Measurements from ENCODE around the gene HOXA11.

Gene HOXA11

DNA sequence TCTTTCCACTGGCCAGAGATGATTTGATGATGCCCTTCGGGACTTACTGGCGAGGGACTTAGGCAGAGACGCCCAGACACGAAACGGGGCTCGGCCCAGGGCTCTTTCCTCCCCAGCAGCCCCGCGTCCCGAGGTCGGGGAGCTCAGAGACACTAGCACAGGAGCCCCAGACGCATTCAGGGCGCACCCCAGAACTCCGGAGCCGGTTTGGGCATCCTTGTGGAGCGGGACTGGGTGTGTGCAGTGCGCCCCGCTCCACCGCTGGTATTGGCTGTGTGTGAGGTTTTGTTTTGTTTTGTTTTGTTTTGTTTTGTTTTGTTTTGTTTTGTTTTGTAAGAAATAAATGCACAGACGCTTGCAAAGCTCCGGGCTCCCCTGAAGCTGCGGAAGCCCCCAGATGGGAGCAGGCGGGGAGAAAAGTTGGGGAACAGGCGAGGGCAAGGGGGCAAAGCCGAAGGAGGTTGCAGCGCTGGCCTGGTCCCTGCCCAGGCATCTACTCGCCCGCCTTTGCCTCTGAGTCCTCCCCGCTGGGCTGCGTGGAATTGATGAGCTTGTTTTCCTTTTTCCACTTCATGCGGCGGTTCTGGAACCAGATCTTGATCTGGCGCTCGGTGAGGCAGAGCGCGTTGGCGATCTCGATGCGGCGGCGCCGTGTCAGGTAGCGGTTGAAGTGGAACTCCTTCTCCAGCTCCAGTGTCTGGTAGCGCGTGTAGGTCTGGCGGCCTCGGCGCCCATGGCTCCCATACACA is 39.7 kb downstream of the HOXA11 start:
- H3K9me3 Mint-ChIP-seq = no peaks in the 10 kb centered on the region
- no peaks in the 10 kb centered on the region for H3K36me3 Mint-ChIP-seq (ENCODE audit: low read depth)
- H3K4me3 Mint-ChIP-seq = peak overlapping the region; percentile 6
- intact Hi-C loops (cut with micrococcal nuclease) = loop anchor here (5.0 kb wide), 1 partner anchor 283 kb away; the partner anchor contains the start of gene SKAP2
- no peak overlapping the region for H3K27ac Mint-ChIP-seq
- H3K4me1 Mint-ChIP-seq (ENCODE audit: low read depth) = peaks cover 26% of the 10 kb centered on the region
- H3K27me3 Mint-ChIP-seq = peaks cover 78% of the 10 kb centered on the region

DNA sequence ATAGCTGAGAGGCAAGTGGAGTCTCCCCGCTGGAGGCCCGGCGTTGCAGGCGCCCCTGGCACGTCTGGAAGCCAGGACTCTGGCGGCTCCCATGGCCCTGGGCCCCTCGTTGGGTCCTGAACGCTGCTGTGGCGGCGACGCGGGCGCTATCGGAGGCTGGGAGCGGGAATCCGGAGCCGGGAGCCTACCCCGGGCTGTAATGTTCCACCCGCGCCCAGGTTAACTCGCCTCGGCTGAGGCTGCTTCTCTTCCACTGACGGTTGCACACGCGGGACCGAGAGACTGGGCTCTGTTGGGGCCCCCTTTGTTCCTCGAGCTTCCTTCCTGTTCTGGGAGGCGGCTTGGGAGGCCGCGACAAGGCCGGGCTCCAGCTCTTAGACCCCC is 40.3 kb downstream of the HOXA11 start:
- H3K4me3 Mint-ChIP-seq = peak overlapping the region; percentile 6
- no peaks in the 10 kb centered on the region for H3K9me3 Mint-ChIP-seq
- peaks cover 73% of the 10 kb centered on the region for H3K27me3 Mint-ChIP-seq
- H3K36me3 Mint-ChIP-seq (ENCODE audit: low read depth) = no peaks in the 10 kb centered on the region
- peaks cover 23% of the 10 kb centered on the region for H3K4me1 Mint-ChIP-seq (ENCODE audit: low read depth)
- intact Hi-C loops (cut with micrococcal nuclease) = loop anchor here (5.0 kb wide), 1 partner anchor 282 kb away; the partner anchor contains the start of gene SKAP2
- H3K27ac Mint-ChIP-seq = no peak overlapping the region

DNA sequence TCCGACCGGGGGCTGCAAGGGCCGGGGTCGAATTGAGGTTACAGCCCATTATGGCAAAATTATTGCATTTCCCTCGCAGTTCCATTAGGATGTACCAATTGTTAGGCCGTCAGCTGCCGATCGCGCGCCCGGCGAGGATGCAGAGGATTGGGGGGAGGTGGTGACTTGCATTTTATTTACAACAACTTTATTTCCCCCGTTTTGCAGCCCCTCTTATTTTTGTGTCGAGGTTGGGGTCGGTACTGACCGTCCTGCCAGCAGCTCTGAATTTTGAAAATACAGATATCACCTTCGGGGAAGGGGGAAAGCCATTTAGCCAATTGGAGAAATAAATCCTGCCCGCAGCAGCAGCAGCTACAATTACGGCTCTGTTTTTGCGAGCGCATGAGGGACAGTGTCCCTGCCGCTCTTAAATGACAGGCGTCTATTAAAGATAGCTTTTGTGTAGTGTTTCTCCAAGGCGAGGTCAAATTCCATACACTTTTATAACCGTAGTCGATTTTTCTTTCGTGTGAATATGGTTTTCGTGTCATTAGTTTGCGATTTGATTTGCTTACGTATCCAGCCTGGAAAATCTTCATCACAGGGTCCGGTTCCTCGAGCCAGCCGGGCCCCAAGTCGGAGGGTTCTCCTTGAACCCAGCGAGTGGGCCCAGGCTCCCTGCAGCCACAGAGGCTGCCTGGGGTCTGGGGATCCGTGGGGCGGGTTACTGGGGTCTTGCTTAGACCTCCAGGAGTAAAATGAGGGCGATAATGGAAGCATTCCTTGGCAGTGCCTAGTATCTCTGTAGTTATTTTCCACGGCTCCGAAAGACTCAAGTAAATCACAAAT is 40.9 kb downstream of the HOXA11 start:
- Mint-ChIP-seq H3K27me3 (peaks cover 69% of the 10 kb centered on the region), H3K27ac (no peak overlapping the region), H3K4me3 (no peak overlapping the region), H3K9me3 (no peaks in the 10 kb centered on the region), H3K4me1 (ENCODE audit: low read depth) (peaks cover 23% of the 10 kb centered on the region), H3K36me3 (ENCODE audit: low read depth) (no peaks in the 10 kb centered on the region)
- intact Hi-C loops (cut with micrococcal nuclease) = no loop called here

DNA sequence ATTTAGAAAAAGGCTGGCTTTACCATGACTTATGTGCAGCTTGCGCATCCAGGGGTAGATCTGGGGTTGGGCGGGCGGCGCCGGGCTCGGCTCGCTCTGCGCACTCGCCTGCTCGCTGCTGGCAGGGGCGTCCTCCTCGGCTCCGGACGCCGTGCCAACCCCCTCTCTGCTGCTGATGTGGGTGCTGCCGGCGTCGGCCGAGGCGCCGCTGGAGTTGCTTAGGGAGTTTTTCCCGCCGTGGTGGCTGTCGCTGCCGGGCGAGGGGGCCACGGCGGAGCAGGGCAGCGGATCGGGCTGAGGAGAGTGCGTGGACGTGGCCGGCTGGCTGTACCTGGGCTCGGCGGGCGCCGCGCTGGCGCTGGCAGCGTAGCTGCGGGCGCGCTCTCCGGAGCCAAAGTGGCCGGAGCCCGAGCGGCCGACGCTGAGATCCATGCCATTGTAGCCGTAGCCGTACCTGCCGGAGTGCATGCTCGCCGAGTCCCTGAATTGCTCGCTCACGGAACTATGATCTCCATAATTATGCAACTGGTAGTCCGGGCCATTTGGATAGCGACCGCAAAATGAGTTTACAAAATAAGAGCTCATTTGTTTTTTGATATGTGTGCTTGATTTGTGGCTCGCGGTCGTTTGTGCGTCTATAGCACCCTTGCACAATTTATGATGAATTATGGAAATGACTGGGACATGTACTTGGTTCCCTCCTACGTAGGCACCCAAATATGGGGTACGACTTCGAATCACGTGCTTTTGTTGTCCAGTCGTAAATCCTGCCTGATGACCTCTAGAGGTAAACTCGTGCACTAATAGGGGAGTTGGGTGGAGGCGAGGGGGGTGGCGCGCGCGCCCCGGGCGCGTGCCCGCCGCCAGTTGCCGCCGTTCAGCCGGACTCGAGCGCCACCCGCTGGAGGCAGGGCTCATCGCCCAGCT is 41.7 kb downstream of the HOXA11 start, which contains the start of gene HOXA5:
HOXA5 (minus strand) TSS at position 659 of the 927 bp plus-strand sequence; CDS start at position 585, 74 bp downstream.
- Mint-ChIP-seq H3K4me1 (ENCODE audit: low read depth) (peaks cover 19% of the 10 kb centered on the region), H3K36me3 (ENCODE audit: low read depth) (no peaks in the 10 kb centered on the region), H3K27me3 (peaks cover 63% of the 10 kb centered on the region), H3K4me3 (peak within 1 kb of the TSS; percentile 74), H3K27ac (peak within 1 kb of the TSS; percentile 0), H3K9me3 (no peaks in the 10 kb centered on the region)
- intact Hi-C loops (cut with micrococcal nuclease) = no loop called here

DNA sequence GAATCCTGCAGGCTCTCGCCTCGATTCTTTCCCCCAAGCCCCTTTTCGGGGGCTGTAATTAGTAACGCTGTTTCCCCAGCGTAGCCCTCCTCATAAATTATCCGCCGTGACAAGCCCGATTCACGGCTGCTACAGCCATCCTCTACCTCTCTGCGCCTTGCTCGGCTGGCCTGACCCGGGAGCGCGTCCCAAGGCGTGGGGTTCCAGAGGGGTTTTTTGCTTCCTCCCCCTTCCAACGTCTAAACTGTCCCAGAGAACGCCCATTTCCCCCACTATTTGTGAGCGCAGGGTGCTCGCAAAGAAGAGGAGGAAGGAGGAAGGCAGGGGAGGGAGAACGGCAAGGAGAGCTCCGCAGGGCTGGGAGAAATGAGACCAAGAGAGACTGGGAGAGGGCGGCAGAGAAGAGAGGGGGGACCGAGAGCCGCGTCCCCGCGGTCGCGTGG is 42.4 kb downstream of the HOXA11 start:
- Mint-ChIP-seq H3K27ac (peak overlapping the region; percentile 0), H3K27me3 (peaks cover 61% of the 10 kb centered on the region), H3K4me1 (ENCODE audit: low read depth) (peaks cover 14% of the 10 kb centered on the region), H3K36me3 (ENCODE audit: low read depth) (no peaks in the 10 kb centered on the region), H3K9me3 (no peaks in the 10 kb centered on the region), H3K4me3 (peak overlapping the region; percentile 74)
- intact Hi-C loops (cut with micrococcal nuclease) = no loop called here

DNA sequence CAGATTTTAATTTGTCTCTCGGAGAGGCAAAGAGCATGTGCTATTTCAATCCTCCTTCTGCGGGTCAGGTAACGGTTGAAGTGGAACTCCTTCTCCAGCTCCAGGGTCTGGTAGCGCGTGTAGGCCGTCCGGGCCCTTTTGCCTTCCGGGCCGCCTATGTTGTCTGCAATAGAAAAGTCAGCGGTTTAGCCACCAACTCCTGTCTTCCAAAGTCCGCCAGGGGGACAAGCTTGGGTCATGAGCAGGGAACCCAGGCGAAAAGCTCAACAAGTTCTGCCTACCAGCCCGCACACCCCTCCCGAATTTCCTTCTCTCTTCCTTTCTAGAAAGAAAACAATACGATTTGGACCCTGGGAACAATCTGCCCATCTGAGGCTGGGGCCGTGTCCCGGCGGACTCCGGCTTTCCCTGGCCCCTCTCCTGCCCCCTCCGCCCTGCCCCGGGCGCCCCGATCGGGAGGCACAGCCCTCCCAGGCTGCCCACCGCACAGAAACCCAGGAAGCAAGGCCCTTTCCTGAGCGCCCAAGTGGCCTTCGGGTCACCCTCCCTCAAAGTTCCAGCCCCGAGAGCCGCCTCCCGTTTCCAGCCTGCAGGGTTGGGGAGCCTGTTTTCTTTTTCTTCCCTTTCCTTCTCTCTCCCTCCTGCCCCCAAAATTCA is 43.0 kb downstream of the HOXA11 start:
- intact Hi-C loops (cut with micrococcal nuclease) = no loop called here
- Mint-ChIP-seq H3K27ac (peak overlapping the region; percentile 0), H3K4me3 (peak overlapping the region; percentile 74), H3K4me1 (ENCODE audit: low read depth) (peaks cover 15% of the 10 kb centered on the region), H3K9me3 (no peaks in the 10 kb centered on the region), H3K27me3 (peaks cover 59% of the 10 kb centered on the region), H3K36me3 (ENCODE audit: low read depth) (no peaks in the 10 kb centered on the region)

DNA sequence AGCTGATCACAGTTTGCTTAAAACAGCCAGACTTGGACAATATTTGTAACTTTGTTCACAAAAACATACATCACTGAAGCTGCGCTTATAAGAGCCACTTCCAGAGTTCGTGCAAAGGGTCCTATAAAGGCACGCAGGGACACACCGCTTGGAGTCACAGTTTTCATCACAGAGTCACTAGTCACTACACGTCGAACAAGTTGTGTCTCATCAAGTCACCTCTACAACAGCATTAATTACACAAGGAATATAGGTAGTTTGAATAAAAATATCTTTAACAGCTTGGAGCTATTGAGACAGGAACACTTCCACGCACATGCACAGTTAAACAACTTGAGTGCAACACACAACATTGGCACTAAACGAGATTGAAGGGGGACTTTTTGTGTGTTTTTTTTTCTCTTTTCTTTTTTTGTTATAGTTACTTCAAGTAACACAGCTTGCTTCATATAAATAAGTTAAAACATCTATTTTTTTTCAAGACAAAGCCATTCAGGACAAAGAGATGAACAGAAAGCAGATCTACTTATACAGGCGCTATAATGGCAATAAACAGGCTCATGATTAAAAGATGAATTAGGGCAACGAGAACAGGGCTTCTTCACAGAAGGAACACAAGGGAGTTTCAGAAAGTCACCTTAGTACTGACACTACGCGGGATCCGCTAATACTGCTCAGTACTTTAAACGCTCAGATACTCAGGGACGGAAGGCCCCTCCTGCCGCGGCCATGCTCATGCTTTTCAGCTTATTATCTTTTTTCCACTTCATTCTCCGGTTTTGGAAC is 43.7 kb downstream of the HOXA11 start:
- Mint-ChIP-seq H3K4me3 (no peak overlapping the region), H3K36me3 (ENCODE audit: low read depth) (no peaks in the 10 kb centered on the region), H3K27ac (no peak overlapping the region), H3K4me1 (ENCODE audit: low read depth) (peaks cover 16% of the 10 kb centered on the region), H3K9me3 (no peaks in the 10 kb centered on the region), H3K27me3 (peaks cover 57% of the 10 kb centered on the region)
- intact Hi-C loops (cut with micrococcal nuclease) = no loop called here

DNA sequence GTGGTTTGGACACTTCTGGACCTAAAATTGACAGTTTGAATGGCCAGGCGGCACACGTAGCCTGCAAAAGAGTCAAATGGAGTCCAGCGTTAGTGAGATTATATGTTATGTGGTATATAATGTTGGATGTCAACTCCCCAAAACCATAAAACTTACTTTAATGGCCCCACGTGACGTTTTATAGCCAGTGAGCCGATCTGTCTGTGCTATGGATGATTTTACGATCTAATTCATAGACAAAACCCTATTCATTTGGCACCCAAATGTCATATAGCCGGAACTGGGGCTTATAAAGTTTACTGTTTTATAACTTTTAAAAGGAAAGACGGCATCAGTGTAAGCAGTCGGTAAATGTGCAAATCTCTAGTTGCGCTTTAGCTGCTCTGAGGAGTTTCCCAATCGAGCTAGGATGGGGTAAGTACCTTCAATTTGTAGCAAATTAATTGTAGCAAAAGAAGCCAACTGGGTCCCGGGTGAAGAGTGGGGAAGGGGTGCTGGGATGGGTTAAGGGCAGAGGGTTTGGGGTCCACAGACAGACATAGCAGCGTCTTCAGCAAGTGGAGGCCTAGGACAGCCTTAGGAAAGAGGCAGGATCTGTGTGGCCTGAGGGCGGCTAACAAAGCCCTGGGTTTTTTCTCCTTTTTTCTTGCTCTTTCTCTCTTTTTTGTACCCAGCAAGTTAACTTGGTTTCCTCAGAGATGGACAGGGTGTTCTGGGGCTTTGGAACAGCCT is 44.7 kb downstream of the HOXA11 start:
- H3K4me1 Mint-ChIP-seq (ENCODE audit: low read depth) = peaks cover 18% of the 10 kb centered on the region
- intact Hi-C loops (cut with micrococcal nuclease) = no loop called here
- no peaks in the 10 kb centered on the region for H3K9me3 Mint-ChIP-seq
- H3K27me3 Mint-ChIP-seq = peaks cover 55% of the 10 kb centered on the region
- H3K36me3 Mint-ChIP-seq (ENCODE audit: low read depth) = no peaks in the 10 kb centered on the region
- H3K27ac Mint-ChIP-seq = no peak overlapping the region
- H3K4me3 Mint-ChIP-seq = no peak overlapping the region

DNA sequence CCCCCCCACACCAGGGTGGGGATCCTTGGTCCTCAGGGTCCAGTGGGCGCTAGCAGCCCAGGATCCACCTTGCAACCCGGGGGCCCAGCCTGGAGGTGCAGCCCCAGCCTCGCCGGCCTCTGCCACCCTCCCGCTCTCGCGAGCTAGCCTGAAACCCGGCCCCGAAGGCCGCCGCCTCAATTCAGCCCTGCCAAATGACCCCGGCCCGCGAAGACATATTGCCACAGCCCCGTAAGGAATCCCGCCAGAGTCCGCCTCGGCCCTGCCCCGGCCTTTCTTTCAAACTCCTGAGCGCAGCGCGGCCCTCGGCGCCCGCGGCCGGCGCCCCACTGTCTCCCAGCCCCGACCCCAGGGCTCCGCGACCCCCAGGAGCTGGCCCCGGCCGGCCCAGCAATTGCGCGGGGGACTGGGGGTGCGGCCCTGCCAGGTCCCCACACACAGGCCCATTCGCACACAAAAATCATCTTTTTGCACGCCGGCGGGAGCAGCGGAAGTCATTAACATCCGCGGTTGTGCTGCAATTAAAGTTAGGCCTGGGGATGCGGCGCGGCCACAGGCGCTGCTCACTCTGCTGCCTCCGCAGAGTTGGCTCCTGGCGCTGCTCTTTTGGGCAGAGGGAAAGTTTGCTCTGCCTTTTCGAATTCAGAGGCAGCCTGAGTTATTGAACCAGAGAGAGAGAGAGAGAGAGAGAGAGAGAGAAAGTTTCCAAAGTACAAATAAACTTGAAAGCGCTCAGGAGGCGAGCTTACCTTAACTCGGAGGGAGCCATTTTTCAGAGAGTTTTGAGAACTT is 45.5 kb downstream of the HOXA11 start:
- Mint-ChIP-seq H3K27ac (no peak overlapping the region), H3K36me3 (ENCODE audit: low read depth) (no peaks in the 10 kb centered on the region), H3K4me1 (ENCODE audit: low read depth) (peaks cover 21% of the 10 kb centered on the region), H3K27me3 (peaks cover 53% of the 10 kb centered on the region), H3K4me3 (no peak overlapping the region), H3K9me3 (no peaks in the 10 kb centered on the region)
- intact Hi-C loops (cut with micrococcal nuclease) = no loop called here

DNA sequence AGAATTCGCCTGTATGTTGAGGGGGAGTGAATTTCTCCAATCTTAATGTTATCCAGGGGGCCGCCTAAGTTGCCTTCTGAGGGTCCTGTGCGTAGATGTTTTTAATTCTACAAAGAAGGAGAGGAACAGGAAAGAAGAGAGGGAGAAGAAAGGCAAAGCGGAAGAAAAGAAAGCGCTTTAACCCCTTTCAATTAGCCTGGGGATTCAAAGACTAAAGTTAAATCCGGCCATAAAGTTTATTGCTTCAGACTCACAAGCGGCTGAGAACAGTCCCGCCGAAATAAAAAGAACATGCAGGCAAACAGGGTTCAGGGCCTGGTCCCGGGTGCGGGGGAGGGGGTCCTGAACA is 46.1 kb downstream of the HOXA11 start:
- peaks cover 49% of the 10 kb centered on the region for H3K27me3 Mint-ChIP-seq
- intact Hi-C loops (cut with micrococcal nuclease) = no loop called here
- H3K36me3 Mint-ChIP-seq (ENCODE audit: low read depth) = no peaks in the 10 kb centered on the region
- H3K4me3 Mint-ChIP-seq = no peak overlapping the region
- H3K9me3 Mint-ChIP-seq = no peaks in the 10 kb centered on the region
- H3K4me1 Mint-ChIP-seq (ENCODE audit: low read depth) = peaks cover 26% of the 10 kb centered on the region
- H3K27ac Mint-ChIP-seq = no peak overlapping the region

DNA sequence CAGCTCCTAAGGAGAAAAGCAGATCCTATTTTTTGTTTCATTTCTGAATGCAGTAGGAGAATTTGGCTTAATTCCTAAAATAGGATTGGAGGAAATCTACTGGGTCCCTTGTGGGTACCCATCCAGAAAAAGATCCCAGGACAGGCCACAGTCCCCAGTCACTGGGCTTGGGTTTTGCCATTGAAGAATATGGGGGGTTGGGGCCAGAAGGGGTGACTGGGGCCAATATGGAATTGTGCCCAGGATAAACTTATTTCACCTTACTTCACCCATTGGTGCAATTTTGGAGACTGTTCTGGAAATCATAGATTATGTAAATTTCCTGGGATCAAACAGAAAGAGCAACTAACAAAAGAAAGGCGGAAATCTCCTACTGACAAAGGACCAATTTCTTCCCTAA is 46.6 kb downstream of the HOXA11 start:
- intact Hi-C loops (cut with micrococcal nuclease) = no loop called here
- no peaks in the 10 kb centered on the region for H3K9me3 Mint-ChIP-seq
- peaks cover 48% of the 10 kb centered on the region for H3K27me3 Mint-ChIP-seq

More for the DNA sequence above, 46.6 kb downstream of the HOXA11 start:
- Mint-ChIP-seq H3K36me3 (ENCODE audit: low read depth) (no peaks in the 10 kb centered on the region), H3K4me1 (ENCODE audit: low read depth) (peaks cover 28% of the 10 kb centered on the region), H3K4me3 (no peak overlapping the region), H3K27ac (no peak overlapping the region)
